CD4-positive, alpha-beta T cell (primary cell): Measurements from ENCODE around the gene MLLT6. TPM values are rescaled to one million over a fixed set of nuclear protein-coding genes. Genes with fewer than 3 reads are reported as not detected.
A peak's percentile ranks its signal among the peaks of the same experiment; 100 is the strongest.

Experiments used
- ATAC-seq: fragments of 200-7000 bp; cut with Tn5 transposase; one replicate; pipeline ENCODE4 v1.10.0; 2022; ENCODE audit warnings: mild to moderate bottlenecking; ENCODE audit not compliant: poor library complexity
- CTCF ChIA-PET: fragments of 350-600 bp; sonication (Branson Sonifier 250); formaldehyde crosslinking; loops from one replicate; lab custom pipeline; 2021; ENCODE audit warnings: antibody characterized with exemption, inconsistent platforms; lab: Charles Lee
- POLR2A ChIA-PET: fragments of 350-600 bp; sonication (Branson Sonifier 250); formaldehyde crosslinking; loops from one replicate; lab custom pipeline; 2021; ENCODE audit warnings: antibody characterized with exemption, inconsistent platforms; lab: Charles Lee
- DNase-seq, 14 experiments: peaks; one replicate each; pipeline ENCODE4 v3.0.0-alpha.2; 2013 to 2020; ENCODE audit warnings: mixed read lengths in 2 of 14
- H3K27ac ChIP-seq, 2 donors: one replicate each; pipeline versions ENCODE4 v1.5.1 to v1.7.0; 2013; ENCODE audit warnings: low read length in 2 of 2, low read depth in 1 of 2, mild to moderate bottlenecking in 1 of 2
- H3K27me3 ChIP-seq, 2 experiments: 1 replicate in 1 of 2; 2 replicates in 1 of 2; pipeline versions ENCODE4 v1.6.1 to v1.7.0; 2013; ENCODE audit warnings: low read length in 2 of 2, control low read depth in 1 of 2, mild to moderate bottlenecking in 1 of 2, moderate library complexity in 1 of 2; ENCODE audit not compliant: insufficient read depth in 2 of 2, control insufficient read depth in 1 of 2
- H3K36me3 ChIP-seq: one replicate; pipeline ENCODE4 v1.6.1; 2013; ENCODE audit warnings: low read length, control low read depth; ENCODE audit not compliant: insufficient read depth
- H3K4me1 ChIP-seq: one replicate; pipeline ENCODE4 v1.6.1; 2013; ENCODE audit warnings: low read length, control low read depth; ENCODE audit not compliant: insufficient read depth
- H3K4me3 ChIP-seq: one replicate; pipeline ENCODE4 v1.5.1; 2013; ENCODE audit warnings: mild to moderate bottlenecking, low read length, moderate library complexity
- H3K9me3 ChIP-seq, 2 experiments: 1 replicate in 1 of 2; 2 replicates in 1 of 2; pipeline versions ENCODE4 v1.6.1 to v1.7.0; 2013; ENCODE audit warnings: low read length in 2 of 2, mild to moderate bottlenecking in 2 of 2, control low read depth in 1 of 2, moderate library complexity in 1 of 2; ENCODE audit not compliant: control insufficient read depth in 1 of 2, insufficient read depth in 1 of 2
- H3K27ac Mint-ChIP-seq: one replicate; pipeline ENCODE4 v1.8.0; 2020; ENCODE audit warnings: mixed read lengths
- H3K27me3 Mint-ChIP-seq: one replicate; pipeline ENCODE4 v1.8.0; 2021; ENCODE audit warnings: mixed read lengths
- H3K36me3 Mint-ChIP-seq: one replicate; pipeline ENCODE4 v1.8.0; 2021; ENCODE audit warnings: low read depth, mixed read lengths
- H3K4me1 Mint-ChIP-seq: one replicate; pipeline ENCODE4 v1.8.0; 2021; ENCODE audit warnings: low read depth, mixed read lengths
- H3K4me3 Mint-ChIP-seq: one replicate; pipeline ENCODE4 v1.8.0; 2020; ENCODE audit warnings: mild to moderate bottlenecking, mixed read lengths
- H3K9me3 Mint-ChIP-seq: one replicate; pipeline ENCODE4 v1.8.0; 2020; ENCODE audit warnings: mixed read lengths
- CTCF ChIP-seq: fragments of 200-600 bp; IDR thresholded peaks from one replicate; pipeline ENCODE4 v1.8.0; 2022; ENCODE audit warnings: antibody characterized with exemption, mild to moderate bottlenecking
- intact Hi-C, 2 experiments: fragments of 100-400 bp; cut with DNase I in 1 of 2; cut with micrococcal nuclease in 1 of 2; formaldehyde crosslinking; loops; one replicate each; pipeline versions ENCODE4 v1.15.1 to v1.9.0; 2023 to 2025; cut with DNase I, micrococcal nuclease
- total RNA-seq, 174 experiments: library from RNA in 2 of 174; stranded (reverse) in 2 of 174; gene quantifications; one replicate each; pipeline ENCODE4 v1.2.3 and lab custom pipeline; 2021 to 2026

Gene MLLT6
- total RNA-seq, 2 experiments from 2014 or later, result 321 to 324 TPM

GRCh38 chr17:38747463-38748148 is 42.5 kb downstream of the MLLT6 start:
- POLR2A ChIA-PET, result no interaction called here
- intact Hi-C loops, result no loop called here

GRCh38 chr17:38748149-38748891 is 43.2 kb downstream of the MLLT6 start, which contains the start of gene PCGF2:
Gene PCGF2, minus strand, starts transcription at chr17:38748336. Its CDS starts 7,934 bp downstream, at chr17:38740402.
- Mint-ChIP-seq H3K9me3 (no peaks in the 10 kb centered on the region), H3K36me3 (peaks cover 13% of the 10 kb centered on the region), H3K27ac (no peak within 1 kb of the TSS), H3K4me1 (peaks cover 41% of the 10 kb centered on the region), H3K4me3 (peak within 1 kb of the TSS; percentile 73), H3K27me3 (peaks cover 50% of the 10 kb centered on the region)
- Histone ChIP-seq H3K9me3 (peaks cover 0 to 15% of the 10 kb centered on the region in 2 experiments), H3K4me1 (peaks cover 63% of the 10 kb centered on the region), H3K4me3 (peak within 1 kb of the TSS; percentile 47), H3K27ac (no peak within 1 kb of the TSS), H3K27me3 (peaks cover 51 to 57% of the 10 kb centered on the region in 2 experiments), H3K36me3 (no peaks in the 10 kb centered on the region)
- no peak for TF ChIP-seq CTCF
- POLR2A ChIA-PET, result no interaction called here
- no peak for ATAC-seq
- CTCF ChIA-PET, result no interaction called here
- DNase-seq, result peak in 1 of 14 experiments; percentile 51
- intact Hi-C loops, result no loop called here

More at GRCh38 chr17:38747463-38748148, 42.5 kb downstream of the MLLT6 start:
- Mint-ChIP-seq H3K9me3 (no peaks in the 10 kb centered on the region), H3K36me3 (peaks cover 11% of the 10 kb centered on the region), H3K27ac (no peak overlapping the region), H3K4me3 (peak overlapping the region; percentile 73), H3K27me3 (peaks cover 52% of the 10 kb centered on the region), H3K4me1 (peaks cover 39% of the 10 kb centered on the region)
- Histone ChIP-seq H3K27ac (no peak overlapping the region), H3K4me1 (peaks cover 56% of the 10 kb centered on the region), H3K27me3 (peaks cover 51 to 57% of the 10 kb centered on the region in 2 experiments), H3K9me3 (peaks cover 0 to 15% of the 10 kb centered on the region in 2 experiments), H3K4me3 (peak overlapping the region; percentile 41), H3K36me3 (no peaks in the 10 kb centered on the region)
- CTCF ChIA-PET, result no interaction called here
- no peak for ATAC-seq
- TF ChIP-seq CTCF, result no peak
- DNase-seq, result peak in 2 of 14 experiments; percentile 39 to 47

GRCh38 chr17:38748892-38749222 is 43.8 kb downstream of the MLLT6 start:
- Histone ChIP-seq H3K27me3 (peaks cover 51 to 57% of the 10 kb centered on the region in 2 experiments), H3K4me3 (peak overlapping the region; percentile 47), H3K9me3 (peaks cover 0 to 15% of the 10 kb centered on the region in 2 experiments), H3K36me3 (no peaks in the 10 kb centered on the region), H3K27ac (no peak overlapping the region), H3K4me1 (peaks cover 68% of the 10 kb centered on the region)
- peaks cover 45% of the 10 kb centered on the region for H3K4me1 Mint-ChIP-seq
- peaks cover 17% of the 10 kb centered on the region for H3K36me3 Mint-ChIP-seq
- DNase-seq, result no peak
- ChIA-PET CTCF (no interaction called here), POLR2A (interaction anchor here (0.9 kb wide), 2 partner anchors 44 to 47 kb away, joined by 3 read pairs; no protein-coding TSS in a partner anchor)
- intact Hi-C loops, result no loop called here
- no peak for ATAC-seq
- TF ChIP-seq CTCF, result no peak
- no peak overlapping the region for H3K27ac Mint-ChIP-seq
- no peak overlapping the region for H3K4me3 Mint-ChIP-seq
- peaks cover 50% of the 10 kb centered on the region for H3K27me3 Mint-ChIP-seq
- no peaks in the 10 kb centered on the region for H3K9me3 Mint-ChIP-seq
